Suprapubic skin (tissue), 4 donors: ENCODE measurements around the gene DST. TPM values are rescaled to one million over a fixed set of nuclear protein-coding genes. Genes with fewer than 3 reads are reported as not detected.

ENCODE experiments used
- DNase-seq, 2 donors: peaks; one replicate each; pipeline ENCODE4 v3.0.0-alpha.2; 2019; ENCODE audit warnings: low spot score in 2 of 2
- H3K27ac ChIP-seq: fragments of 200-600 bp; sonication (generic); one replicate; pipeline ENCODE4 v1.5.1; 2019
- H3K27me3 ChIP-seq: fragments of 200-600 bp; sonication (generic); one replicate; pipeline ENCODE4 v1.5.1; 2019
- H3K36me3 ChIP-seq: fragments of 200-600 bp; sonication (generic); one replicate; pipeline ENCODE4 v1.5.1; 2019
- H3K4me1 ChIP-seq: fragments of 200-600 bp; sonication (generic); one replicate; pipeline ENCODE4 v1.5.1; 2019
- H3K4me3 ChIP-seq: fragments of 200-600 bp; sonication (generic); one replicate; pipeline ENCODE4 v1.5.1; 2019; ENCODE audit warnings: mild to moderate bottlenecking
- H3K9me3 ChIP-seq: fragments of 200-600 bp; sonication (generic); one replicate; pipeline ENCODE4 v1.5.1; 2019
- CTCF ChIP-seq, 2 donors: fragments of 200-600 bp in 1 of 2; fragments of 450-650 bp in 1 of 2; sonication (generic) in 1 of 2; IDR thresholded peaks; one replicate each; pipeline ENCODE4 v1.5.1; 2016 to 2019; ENCODE audit warnings: antibody characterized with exemption in 2 of 2, mild to moderate bottlenecking in 1 of 2, moderate library complexity in 1 of 2
- EP300 ChIP-seq: sonication (generic); formaldehyde crosslinking; IDR thresholded peaks from one replicate; pipeline ENCODE4 v1.6.1; 2017; ENCODE audit warnings: antibody characterized with exemption
- POLR2A ChIP-seq, 2 donors: fragments of 450-650 bp; IDR thresholded peaks; one replicate each; pipeline ENCODE4 v1.6.1; 2017; ENCODE audit warnings: antibody characterized with exemption in 2 of 2, mild to moderate bottlenecking in 2 of 2, moderate library complexity in 2 of 2
- POLR2AphosphoS5 ChIP-seq, 3 donors: sonication (generic); formaldehyde crosslinking; IDR thresholded peaks; one replicate each; pipeline ENCODE4 v1.6.1; 2017; ENCODE audit warnings: antibody characterized with exemption in 3 of 3
- whole genome bisulfite sequencing: methylation state at CpG from one replicate; pipeline ENCODE4 v1.1.5; 2018; 5-methylcytosine and 5-hydroxymethylcytosine counted together
- total RNA-seq, 4 donors: library from RNA; depleted of rRNA; stranded (reverse); fragments of >200 nt; gene quantifications; one replicate each; pipeline ENCODE4 v1.1.0, GENCODE V29; 2016

DST gene
- total RNA-seq, 4 donors from 2014 or later, result 637 to 1,048 (median 751) TPM

GRCh38 chr6:56450882-56451739 is 191.6 kb downstream of the DST start:
- no peak for DNase-seq
- Histone ChIP-seq H3K9me3 (no peaks in the 10 kb centered on the region), H3K36me3 (peaks cover under 1% of the 10 kb centered on the region), H3K27ac (no peak overlapping the region), H3K4me1 (peaks cover 6% of the 10 kb centered on the region), H3K27me3 (no peaks in the 10 kb centered on the region), H3K4me3 (no peak overlapping the region)
- WGBS, result 50% methylated on average over 2 of the region's 2 CpGs
- TF ChIP-seq EP300 (no peak), CTCF (IDR thresholded peaks at IDR 0.05) (no peak), POLR2A (IDR thresholded peaks at IDR 0.05) (no peak), POLR2AphosphoS5 (IDR thresholded peaks at IDR 0.05) (no peak)

GRCh38 chr6:56450376-56450775 is 192.3 kb downstream of the DST start:
- Histone ChIP-seq H3K27me3 (no peaks in the 10 kb centered on the region), H3K4me1 (peaks cover 6% of the 10 kb centered on the region), H3K9me3 (no peaks in the 10 kb centered on the region), H3K36me3 (no peaks in the 10 kb centered on the region), H3K4me3 (no peak overlapping the region), H3K27ac (no peak overlapping the region)
- TF ChIP-seq POLR2A (IDR thresholded peaks at IDR 0.05), result no peak
- no peak for TF ChIP-seq CTCF (IDR thresholded peaks at IDR 0.05)
- TF ChIP-seq EP300, result no peak
- TF ChIP-seq POLR2AphosphoS5 (IDR thresholded peaks at IDR 0.05), result no peak
- WGBS, result 76% methylated on average over 3 of the region's 3 CpGs
- DNase-seq, result no peak

GRCh38 chr6:56448046-56448445 is 194.6 kb downstream of the DST start:
- Histone ChIP-seq H3K27ac (no peak overlapping the region), H3K36me3 (no peaks in the 10 kb centered on the region), H3K27me3 (no peaks in the 10 kb centered on the region), H3K4me1 (peaks cover 6% of the 10 kb centered on the region), H3K4me3 (no peak overlapping the region), H3K9me3 (no peaks in the 10 kb centered on the region)
- WGBS, result 89% methylated on average over 1 of the region's 1 CpG
- DNase-seq, result no peak
- no peak for TF ChIP-seq POLR2AphosphoS5 (IDR thresholded peaks at IDR 0.05)
- no peak for TF ChIP-seq CTCF (IDR thresholded peaks at IDR 0.05)
- TF ChIP-seq EP300, result no peak
- no peak for TF ChIP-seq POLR2A (IDR thresholded peaks at IDR 0.05)

- Histone ChIP-seq H3K27me3 (no peaks in the 10 kb centered on the region), H3K36me3 (no peaks in the 10 kb centered on the region), H3K4me3 (no peak overlapping the region), H3K9me3 (no peaks in the 10 kb centered on the region), H3K4me1 (no peaks in the 10 kb centered on the region), H3K27ac (no peak overlapping the region)
- WGBS, result 62% methylated on average over 8 of the region's 8 CpGs
- TF ChIP-seq POLR2A (IDR thresholded peaks at IDR 0.05) (no peak), POLR2AphosphoS5 (IDR thresholded peaks at IDR 0.05) (no peak), EP300 (no peak), CTCF (IDR thresholded peaks at IDR 0.05) (no peak)
- DNase-seq, result no peak
These were observed 196.9 kb downstream of the DST start for GRCh38 chr6:56445818-56446217.

- no peaks in the 10 kb centered on the region for H3K27me3 ChIP-seq
- TF ChIP-seq POLR2A (IDR thresholded peaks at IDR 0.05) (no peak), POLR2AphosphoS5 (IDR thresholded peaks at IDR 0.05) (no peak)
- no peaks in the 10 kb centered on the region for H3K9me3 ChIP-seq
- no peaks in the 10 kb centered on the region for H3K4me1 ChIP-seq
- 54% methylated on average over 2 of the region's 2 CpGs for WGBS
- no peak for DNase-seq
- no peak overlapping the region for H3K4me3 ChIP-seq
- H3K36me3 ChIP-seq, result no peaks in the 10 kb centered on the region
- H3K27ac ChIP-seq, result no peak overlapping the region
These were observed 197.8 kb downstream of the DST start for GRCh38 chr6:56444855-56445254.
